GM18870 (cell line): Measurements from ENCODE around the gene FAM53A.

ENCODE experiments used
- ATAC-seq: cut with Tn5 transposase; IDR thresholded peaks from one replicate; pipeline ENCODE4 v1.9.1; 2021; ENCODE audit warnings: moderate library complexity; ENCODE audit not compliant: unreplicated experiment

The FAM53A gene, protein sequence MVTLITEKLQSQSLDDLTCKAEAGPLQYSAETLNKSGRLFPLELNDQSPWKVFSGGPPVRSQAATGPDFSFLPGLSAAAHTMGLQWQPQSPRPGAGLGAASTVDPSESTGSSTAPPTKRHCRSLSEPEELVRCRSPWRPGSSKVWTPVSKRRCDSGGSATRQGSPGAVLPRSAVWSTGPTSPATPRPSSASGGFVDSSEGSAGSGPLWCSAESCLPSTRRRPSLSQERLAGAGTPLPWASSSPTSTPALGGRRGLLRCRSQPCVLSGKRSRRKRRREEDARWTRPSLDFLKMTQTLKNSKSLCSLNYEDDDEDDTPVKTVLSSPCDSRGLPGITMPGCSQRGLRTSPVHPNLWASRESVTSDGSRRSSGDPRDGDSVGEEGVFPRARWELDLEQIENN

DNA sequence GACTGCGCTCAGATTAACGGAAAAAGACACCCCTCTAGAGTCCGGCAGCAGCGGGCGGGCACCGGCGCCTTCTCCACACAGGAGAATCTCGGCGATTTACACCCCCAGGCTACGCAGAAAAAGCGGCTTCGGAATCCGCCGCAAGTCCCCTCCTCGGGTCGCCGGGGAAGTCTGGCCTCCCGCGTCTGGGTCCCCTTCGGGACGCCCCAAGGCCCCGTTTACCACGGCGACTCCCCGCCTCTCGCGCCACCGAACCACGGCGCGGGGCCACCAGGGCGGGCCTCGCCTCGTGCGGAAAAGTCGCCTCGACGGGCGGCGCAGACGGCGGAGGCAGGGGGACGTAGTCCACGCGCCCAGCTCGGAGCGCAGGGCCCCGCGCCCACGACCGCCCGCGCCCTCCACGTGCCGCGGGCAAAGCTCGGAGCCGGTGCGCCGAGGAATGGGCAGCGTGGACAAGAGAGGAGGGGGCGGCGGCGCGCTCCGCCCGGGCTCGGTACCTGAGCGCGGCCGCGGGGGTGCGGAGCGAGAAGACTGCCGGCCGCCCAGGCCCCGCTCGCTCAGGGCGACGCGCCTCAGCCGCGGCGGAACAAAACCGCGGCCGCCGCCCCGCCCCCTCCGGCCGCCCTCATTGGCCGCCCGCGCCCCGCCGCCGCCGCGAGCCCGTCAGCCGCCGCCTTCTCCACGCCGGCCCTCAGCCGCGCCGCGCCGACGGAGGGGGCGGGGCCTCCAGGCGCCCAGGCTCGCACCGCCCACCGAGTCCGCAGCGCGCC is at the start of gene FAM53A:
TSS of gene FAM53A (minus strand) at position 578 of the 770 bp plus-strand sequence. CDS start 15,572 bp downstream, outside the sequence.
- no peak for ATAC-seq

DNA sequence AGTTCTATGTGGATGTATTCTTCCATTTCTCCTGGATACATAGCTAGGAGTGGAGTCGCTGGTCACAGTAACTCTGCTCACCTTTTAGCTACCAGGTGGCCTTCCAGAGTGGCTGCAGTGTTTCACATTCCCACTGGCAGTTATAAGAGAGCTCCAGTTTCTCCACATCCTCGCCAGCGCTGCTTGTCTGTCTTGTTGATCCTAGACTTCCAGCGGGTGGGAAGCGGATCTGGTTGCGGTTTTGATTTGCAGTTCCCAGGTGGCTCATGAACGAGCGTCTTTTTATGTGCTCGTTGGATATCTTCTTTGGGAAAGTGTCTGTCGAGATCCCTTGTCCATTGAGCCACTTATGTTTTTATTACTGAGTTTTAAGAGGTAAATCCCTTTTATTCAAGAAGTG is 48.8 kb upstream of the FAM53A start:
- no peak for ATAC-seq

GRCh38 chr4:1731180-1731579 is 47.1 kb upstream of the FAM53A start:
- ATAC-seq = no peak

GRCh38 chr4:1730532-1731135 is 46.5 kb upstream of the FAM53A start:
- ATAC-seq = no peak

GRCh38 chr4:1728061-1728980 is 44.2 kb upstream of the FAM53A start:
- ATAC-seq = no peak

GRCh38 chr4:1727117-1728031 is 43.3 kb upstream of the FAM53A start:
- ATAC-seq = no peak

GRCh38 chr4:1726146-1726934 is 42.2 kb upstream of the FAM53A start:
- ATAC-seq = no peak

- ATAC-seq = no peak
Measured at GRCh38 chr4:1725521-1725920, 41.4 kb upstream of the FAM53A start.

DNA sequence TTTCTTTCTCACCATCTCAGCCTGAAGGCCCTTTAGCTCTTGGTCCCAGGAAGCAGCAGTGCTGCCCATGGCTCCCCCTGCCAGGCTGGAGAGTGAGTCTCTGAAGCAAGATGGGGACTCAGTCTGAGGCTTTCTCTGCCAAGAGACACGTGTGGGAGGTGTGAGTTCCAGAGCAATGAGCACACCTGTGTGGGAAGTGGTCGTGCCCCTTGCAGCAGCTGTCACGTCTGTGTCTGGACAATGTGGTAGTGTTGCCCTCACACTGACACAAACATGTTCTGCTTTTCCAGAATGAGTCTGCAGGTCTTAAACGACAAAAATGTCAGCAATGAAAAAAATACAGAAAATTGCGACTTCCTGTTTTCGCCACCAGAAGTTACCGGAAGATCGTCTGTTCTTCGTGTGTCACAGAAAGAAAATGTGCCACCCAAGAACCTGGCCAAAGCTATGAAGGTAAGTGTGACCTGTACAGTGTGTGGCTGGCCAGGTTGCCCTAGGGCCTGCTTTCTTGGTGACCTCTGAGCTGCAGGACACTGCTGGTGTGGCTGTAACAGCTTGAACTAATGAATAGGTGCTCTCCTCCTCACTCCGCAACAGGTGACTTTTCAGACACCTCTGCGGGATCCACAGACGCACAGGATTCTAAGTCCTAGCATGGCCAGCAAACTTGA is 39.2 kb upstream of the FAM53A start:
- no peak for ATAC-seq

DNA sequence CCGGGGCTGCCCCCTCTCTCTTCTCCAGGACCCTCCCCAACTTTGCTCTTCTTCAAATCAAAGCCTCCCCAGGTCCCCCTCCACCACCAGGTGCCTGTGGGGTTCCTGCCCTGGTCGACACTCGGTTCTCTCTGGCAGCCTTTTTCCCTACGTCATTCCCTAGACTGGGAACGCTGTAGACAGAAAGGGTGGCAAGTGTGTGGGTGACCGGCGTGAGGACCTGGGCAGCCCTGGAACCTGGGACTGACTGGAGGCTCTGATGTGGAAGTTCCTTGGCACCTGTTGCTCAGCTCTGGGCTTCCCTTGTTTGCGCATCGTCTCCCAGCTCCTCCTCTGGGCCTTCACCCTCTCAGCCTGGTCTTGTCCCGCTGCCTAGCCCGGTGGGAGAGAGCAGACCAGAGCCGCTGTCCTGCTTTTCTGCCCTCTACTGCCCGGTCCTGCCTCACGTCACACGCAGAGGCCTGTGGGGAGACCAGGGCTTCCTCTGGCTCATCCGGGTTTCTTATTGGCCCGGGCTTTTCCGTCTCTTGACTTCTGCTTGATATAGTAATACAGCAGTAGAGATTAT is 38.5 kb upstream of the FAM53A start:
- no peak for ATAC-seq

- ATAC-seq = no peak
Measured at GRCh38 chr4:1721666-1722550, 37.8 kb upstream of the FAM53A start.

DNA sequence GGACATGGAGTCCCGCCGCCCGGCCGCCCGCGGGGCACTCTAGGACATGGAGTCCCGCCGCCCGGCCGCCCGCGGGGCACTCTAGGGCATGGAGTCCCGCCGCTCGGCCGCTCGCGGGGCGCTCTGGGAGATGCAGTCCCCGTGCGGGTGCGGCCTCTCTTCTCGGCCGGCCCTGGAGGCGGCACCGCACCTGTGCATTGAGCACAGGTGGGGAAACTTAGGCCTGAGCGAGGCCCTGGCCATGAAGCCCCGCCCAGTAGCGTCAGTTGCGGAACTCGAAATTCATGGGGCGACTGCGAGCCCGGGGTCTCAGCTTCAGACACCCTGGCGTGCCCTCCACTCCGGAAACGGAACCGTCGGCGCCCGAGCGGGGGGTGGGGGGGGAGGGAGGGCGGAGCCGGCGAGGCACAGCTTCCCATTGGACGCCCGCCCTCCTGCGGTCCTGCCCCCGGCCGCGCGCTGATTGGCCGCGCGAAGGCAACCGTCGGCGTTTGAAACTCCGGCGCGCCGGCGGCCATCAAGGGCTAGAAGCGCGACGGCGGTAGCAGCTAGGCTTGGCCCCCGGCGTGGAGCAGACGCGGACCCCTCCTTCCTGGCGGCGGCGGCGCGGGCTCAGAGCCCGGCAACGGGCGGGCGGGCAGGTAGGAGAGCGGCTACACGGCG is 37.0 kb upstream of the FAM53A start, which contains the start of the genes TACC3 and TMEM129:
TSS of gene TACC3 (plus strand) at position 519 of the 663 bp plus-strand sequence. CDS start 1,901 bp downstream, outside the sequence.
TSS of gene TMEM129 (minus strand) at position 321 of the 663 bp plus-strand sequence. CDS start 486 bp downstream, outside the sequence.
- ATAC-seq = peak; percentile 70

DNA sequence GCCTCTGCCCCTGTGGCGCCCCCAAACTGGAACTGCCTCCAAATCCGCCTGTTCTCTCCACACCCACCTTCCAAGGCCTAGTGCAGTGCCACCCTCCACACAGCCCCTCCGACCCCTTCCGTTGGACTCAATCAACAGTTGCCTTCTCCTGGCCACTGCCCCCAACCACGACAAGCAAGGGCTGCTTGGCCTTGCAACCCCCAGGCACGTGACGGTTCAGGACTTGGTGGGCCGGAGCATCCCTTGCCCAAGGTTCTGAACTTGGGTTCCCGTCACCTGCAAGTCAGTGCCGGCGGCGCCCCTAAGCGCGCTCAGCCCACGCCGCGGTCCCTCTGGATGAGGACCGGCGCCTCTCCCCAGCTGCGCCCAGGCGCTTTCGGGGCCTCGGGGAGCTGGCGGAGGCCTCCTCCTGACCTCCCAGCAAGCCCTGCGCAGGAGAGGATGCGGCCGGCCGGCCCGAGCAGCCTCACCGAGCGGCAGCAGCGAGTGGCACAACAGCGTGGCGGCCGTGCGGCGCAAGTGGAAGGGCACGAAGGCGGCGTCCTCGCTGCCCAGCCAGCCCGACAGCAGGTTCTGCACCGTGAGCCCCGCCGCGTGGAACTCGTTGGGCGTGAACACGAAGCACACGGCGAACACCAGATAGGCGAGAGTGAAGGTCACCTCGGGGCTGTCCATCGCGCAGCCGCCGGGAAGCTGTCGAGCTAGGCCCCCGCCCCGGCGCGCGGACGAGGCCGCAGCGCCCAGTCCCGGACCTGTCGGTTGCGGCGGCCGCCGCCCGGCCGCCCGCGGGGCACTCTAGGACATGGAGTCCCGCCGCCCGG is 36.3 kb upstream of the FAM53A start:
- no peak for ATAC-seq

DNA sequence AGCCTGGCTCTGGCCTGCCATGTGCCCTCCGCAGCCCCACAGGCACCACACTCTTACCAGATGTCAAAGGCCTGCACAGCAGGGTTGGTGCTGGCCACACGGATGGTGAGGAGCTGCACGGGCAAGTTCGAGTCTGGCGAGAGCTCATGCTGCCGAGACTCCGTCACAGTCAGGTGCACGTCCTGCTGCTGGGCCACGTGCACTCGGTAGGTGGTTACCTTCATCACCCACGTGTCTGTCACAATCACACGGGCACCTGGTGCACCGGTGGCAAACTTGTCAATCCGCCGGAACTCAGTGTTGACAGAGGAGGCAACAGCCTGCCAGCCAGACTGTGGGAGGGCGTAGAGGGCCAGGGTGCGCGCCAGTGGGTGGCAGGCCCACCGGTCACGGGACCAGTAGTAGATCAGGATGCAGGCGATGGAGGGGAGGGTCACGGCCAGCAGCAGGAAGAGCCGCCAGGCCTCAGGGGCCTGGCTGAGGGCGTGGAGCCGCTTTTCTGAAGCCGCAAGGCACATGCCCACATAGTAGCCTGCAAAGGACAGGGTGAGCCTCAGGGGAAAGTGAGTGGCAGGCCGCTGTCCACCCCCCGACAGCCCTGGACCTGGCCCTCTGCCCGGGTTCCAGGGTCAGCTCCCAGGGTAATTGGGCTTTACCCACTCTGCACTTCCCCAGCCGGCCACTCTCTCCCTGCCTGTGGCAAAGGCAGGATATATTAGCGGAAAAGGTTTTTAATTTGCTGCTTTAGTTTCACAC is 34.2 kb upstream of the FAM53A start:
- no peak for ATAC-seq
